Spleen (tissue), 11 donors: ENCODE results near the gene CTTNBP2NL. TPM values are rescaled to one million over a fixed set of nuclear protein-coding genes. Genes with fewer than 3 reads are reported as not detected.

Source experiments
- DNase-seq: peaks from one replicate; pipeline ENCODE4 v3.0.0-alpha.2; 2020
- H3K27ac ChIP-seq, 8 donors: fragments of 200-600 bp; sonication (generic) in 7 of 8; 1 replicate in 4 of 8; 2 replicates in 4 of 8; pipeline versions ENCODE4 v1.5.0 to v1.8.0; 2016 to 2021; ENCODE audit warnings: inconsistent platforms in 4 of 8, mild to moderate bottlenecking in 4 of 8, moderate library complexity in 1 of 8
- H3K27me3 ChIP-seq, 7 donors: fragments of 200-600 bp; sonication (generic) in 6 of 7; replicated peaks in 1 of 7; 1 replicate in 4 of 7; 2 replicates in 3 of 7; pipeline versions ENCODE4 v1.5.0 to v1.8.0; 2016 to 2021; ENCODE audit warnings: inconsistent platforms in 3 of 7, mild to moderate bottlenecking in 1 of 7
- H3K36me3 ChIP-seq, 6 donors: fragments of 200-600 bp; sonication (generic) in 5 of 6; 1 replicate in 4 of 6; 2 replicates in 2 of 6; pipeline versions ENCODE4 v1.5.0 to v1.8.0; 2016 to 2021; ENCODE audit warnings: inconsistent platforms in 2 of 6
- H3K4me1 ChIP-seq, 6 donors: fragments of 200-600 bp; sonication (generic) in 5 of 6; 1 replicate in 3 of 6; 2 replicates in 3 of 6; pipeline versions ENCODE4 v1.5.0 to v1.8.0; 2016 to 2021; ENCODE audit warnings: inconsistent platforms in 3 of 6
- H3K4me3 ChIP-seq, 8 donors: fragments of 200-600 bp; sonication (generic) in 7 of 8; 1 replicate in 4 of 8; 2 replicates in 4 of 8; pipeline versions ENCODE4 v1.5.0 to v1.8.0; 2016 to 2021; ENCODE audit warnings: inconsistent platforms in 4 of 8, mild to moderate bottlenecking in 4 of 8, moderate library complexity in 2 of 8
- H3K9me3 ChIP-seq, 8 donors: fragments of 200-600 bp; sonication (generic) in 7 of 8; 1 replicate in 4 of 8; 2 replicates in 4 of 8; pipeline versions ENCODE4 v1.5.0 to v1.8.0; 2016 to 2021; ENCODE audit warnings: inconsistent platforms in 4 of 8
- CTCF ChIP-seq, 11 experiments: fragments of 200-600 bp in 7 of 11; fragments of 450-650 bp in 4 of 11; sonication (generic) in 4 of 11; IDR thresholded peaks in 8 of 11; conservative IDR thresholded peaks in 3 of 11; 1 replicate in 7 of 11; 2 replicates in 4 of 11; pipeline versions ENCODE4 v1.4.0 to v1.8.0; 2016 to 2021; ENCODE audit warnings: antibody characterized with exemption in 11 of 11, inconsistent platforms in 4 of 11, mild to moderate bottlenecking in 1 of 11
- POLR2A ChIP-seq, 3 donors: fragments of 450-650 bp; IDR thresholded peaks; one replicate each; pipeline ENCODE4 v1.5.1; 2017; ENCODE audit warnings: antibody characterized with exemption in 3 of 3, mild to moderate bottlenecking in 1 of 3
- POLR2AphosphoS5 ChIP-seq, 3 donors: sonication (generic); formaldehyde crosslinking; IDR thresholded peaks; one replicate each; pipeline ENCODE4 v1.5.1; 2017; ENCODE audit warnings: antibody characterized with exemption in 3 of 3
- WGBS, 5 donors: extraction: QIAGEN DNeasy Blood & Tissue Kit in 3 of 5; methylation state at CpG; one replicate each; pipeline versions ENCODE4 v1.1.5 to v1.1.7; 2013 to 2018; 5-methylcytosine and 5-hydroxymethylcytosine counted together
- intact Hi-C: fragments of 100-400 bp; cut with DNase I; formaldehyde crosslinking; loops from one replicate; pipeline ENCODE4 v1.15.0; 2023; ENCODE audit warnings: low total_unique reads
- polyA plus RNA-seq, 3 donors: library from polyadenylated mRNA; stranded (reverse); fragments of 200-250 nt; gene quantifications; one replicate each; pipeline ENCODE4 v1.2.1, GENCODE V29; 2013
- total RNA-seq, 7 donors: library from RNA; depleted of rRNA in 3 of 7; stranded (reverse); fragments of >200 nt in 3 of 7; fragmentation: NEBNext Ultra II Directional in 4 of 7; extraction: Animal tissue kit (Norgen Biotek cat#: 25700) in 4 of 7; gene quantifications; one replicate each; pipeline versions ENCODE4 v1.1.0 to v1.2.1, GENCODE V29; 2016 to 2021
- donor health status: healthy with polysubstance abuse.
- donor health status: DM: no; HTN: no; CAD: no; lungs with moderate emphysema.
- donor health status: DM: no; HTN: no; CAD: no.
- donor health status: Bipolar disorder and iron deficiency.
- donor health status: healthy.
- donor health status: DM: no; HTN: no; CAD: no.
- donor health status: DM: yes; HTN: yes; CAD: no.

The CTTNBP2NL gene
- total and polyA plus RNA-seq, 10 donors, result 1.9 to 48.1 (median 24.0) TPM

- Histone ChIP-seq H3K4me3 (peak overlapping the region in 2 of 8 donors; percentile 2 to 7), H3K36me3 (no peaks in the 10 kb centered on the region), H3K4me1 (peaks cover 0 to 20% (median 6%) of the 10 kb centered on the region in 6 donors), H3K27me3 (peaks cover 0 to 18% (median 0%) of the 10 kb centered on the region in 7 donors), H3K9me3 (no peaks in the 10 kb centered on the region), H3K27ac (peak overlapping the region; percentile 13 to 83 (median 77))
- WGBS, 5 donors, result 45 to 64% (median 53%) methylated on average over 11 of the region's 11 CpGs
- TF ChIP-seq POLR2A (IDR thresholded peaks at IDR 0.05) (no peak), POLR2AphosphoS5 (IDR thresholded peaks at IDR 0.05) (peak in 2 of 3 donors; percentile 59 to 69), CTCF (IDR thresholded peaks at IDR 0.05 in 8 of 11, conservative IDR thresholded peaks at IDR 0.05 in 3 of 11) (peak in 1 of 11 experiments; percentile 19)
- no peak for DNase-seq
- intact Hi-C loops, result no loop called here
These were observed 35.9 kb upstream of the CTTNBP2NL start for GRCh38 chr1:112359961-112360767.

GRCh38 chr1:112363636-112364035 is 32.4 kb upstream of the CTTNBP2NL start:
- 42 to 58% (median 51%) methylated on average over 2 of the region's 2 CpGs for WGBS, 5 donors
- H3K27me3 ChIP-seq, result peaks cover 0 to 14% (median 0%) of the 10 kb centered on the region in 7 donors
- peak overlapping the region in 1 of 8 donors; percentile 83 for H3K27ac ChIP-seq
- intact Hi-C loops, result no loop called here
- DNase-seq, result no peak
- TF ChIP-seq POLR2AphosphoS5 (IDR thresholded peaks at IDR 0.05), result no peak
- TF ChIP-seq CTCF (IDR thresholded peaks at IDR 0.05 in 8 of 11, conservative IDR thresholded peaks at IDR 0.05 in 3 of 11), result no peak
- no peak for TF ChIP-seq POLR2A (IDR thresholded peaks at IDR 0.05)
- H3K4me1 ChIP-seq, result peaks cover 0 to 17% (median 6%) of the 10 kb centered on the region in 6 donors
- H3K9me3 ChIP-seq, result no peaks in the 10 kb centered on the region
- H3K4me3 ChIP-seq, result no peak overlapping the region
- H3K36me3 ChIP-seq, result no peaks in the 10 kb centered on the region

GRCh38 chr1:112368198-112368597 is 27.8 kb upstream of the CTTNBP2NL start:
- no peaks in the 10 kb centered on the region for H3K9me3 ChIP-seq
- no peak for DNase-seq
- peaks cover 0 to 35% (median 0%) of the 10 kb centered on the region in 7 donors for H3K27me3 ChIP-seq
- H3K4me1 ChIP-seq, result peaks cover 0 to 15% (median 7%) of the 10 kb centered on the region in 6 donors
- WGBS, 5 donors, result 72 to 87% (median 81%) methylated on average over 3 of the region's 3 CpGs
- H3K36me3 ChIP-seq, result no peaks in the 10 kb centered on the region
- H3K27ac ChIP-seq, result no peak overlapping the region
- H3K4me3 ChIP-seq, result no peak overlapping the region
- intact Hi-C loops, result no loop called here
- TF ChIP-seq CTCF (IDR thresholded peaks at IDR 0.05 in 8 of 11, conservative IDR thresholded peaks at IDR 0.05 in 3 of 11) (no peak), POLR2A (IDR thresholded peaks at IDR 0.05) (no peak), POLR2AphosphoS5 (IDR thresholded peaks at IDR 0.05) (no peak)
